SK-N-MC (cell line): Measurements from ENCODE around the gene USP10.

Source experiments
- EZH2 ChIP-seq: fragments of 200-600 bp; sonication (generic); IDR thresholded peaks from one replicate; pipeline ENCODE4 v1.6.1; 2017; ENCODE audit warnings: antibody characterized with exemption
- FOXP2 ChIP-seq: optimal IDR thresholded peaks from 2 replicates; pipeline ENCODE3; 2011; ENCODE audit warnings: mild to moderate bottlenecking, moderate library complexity; ENCODE audit not compliant: insufficient read depth; ENCODE audit errors: extremely low read length, control extremely low read depth
- POLR2AphosphoS5 ChIP-seq: IDR thresholded peaks from 2 replicates; pipeline ENCODE4 v1.6.1; 2012; ENCODE audit warnings: mild to moderate bottlenecking, low read depth, low read length, borderline replicate concordance

DNA sequence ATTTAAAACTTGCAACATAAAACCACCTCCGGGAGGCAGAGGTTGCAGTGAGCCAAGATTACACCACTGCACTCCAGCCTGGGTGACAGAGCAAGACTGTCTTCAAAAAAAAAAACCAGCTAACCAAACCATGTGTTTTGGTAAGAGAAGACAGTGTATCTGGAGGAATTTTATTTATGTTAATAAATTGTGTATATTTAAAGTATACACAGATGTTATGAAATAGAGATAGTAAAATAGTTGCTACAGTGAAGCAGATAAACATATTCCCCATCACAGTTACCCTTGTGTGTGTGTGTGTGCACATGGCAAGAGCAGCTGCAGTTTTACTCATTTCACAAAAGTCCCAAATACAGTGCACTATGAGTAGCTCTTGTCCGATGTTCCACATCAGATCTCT is 65.2 kb downstream of the USP10 start:
- no peak for TF ChIP-seq EZH2
- TF ChIP-seq POLR2AphosphoS5: no peak
- no peak for TF ChIP-seq FOXP2
